ENCODE measurements around the gene PRDM10.

The PRDM10 gene

GRCh38 chr11:129976328-129976727, 26.3 kb downstream of the PRDM10 start:
- POLR2A ChIA-PET, result no interaction called here
- CTCF ChIA-PET, result interaction anchor here (0.8 kb wide), 1 partner anchor 24 kb away, joined by 3 read pairs; no protein-coding TSS in a partner anchor
- no peak for DNase-seq (ENCODE audit: low read depth, low spot score)
- H3K4me3 ChIP-seq (ENCODE audit: low read depth, low read length), result no peak overlapping the region
- TF ChIP-seq CTCF (IDR thresholded peaks at IDR 0.05; ENCODE audit: insufficient read depth, low read length, missing control alignments), result no peak

- CTCF ChIA-PET, result no interaction called here
- no peak for TF ChIP-seq CTCF (IDR thresholded peaks at IDR 0.05; ENCODE audit: insufficient read depth, low read length, missing control alignments)
- no peak for DNase-seq (ENCODE audit: low read depth, low spot score)
- no peak overlapping the region for H3K4me3 ChIP-seq (ENCODE audit: low read depth, low read length)
- POLR2A ChIA-PET, result interaction anchor here (0.5 kb wide), 1 partner anchor 19 kb away, joined by 3 read pairs; no protein-coding TSS in a partner anchor
These were observed 27.1 kb downstream of the PRDM10 start for GRCh38 chr11:129975543-129975942.

- no peak overlapping the region for H3K4me3 ChIP-seq (ENCODE audit: low read depth, low read length)
- ChIA-PET POLR2A (no interaction called here), CTCF (no interaction called here)
- no peak for DNase-seq (ENCODE audit: low read depth, low spot score)
- no peak for TF ChIP-seq CTCF (IDR thresholded peaks at IDR 0.05; ENCODE audit: insufficient read depth, low read length, missing control alignments)
These were observed 28.0 kb downstream of the PRDM10 start for GRCh38 chr11:129974672-129975071.

GRCh38 chr11:129974237-129974636, 28.4 kb downstream of the PRDM10 start:
- TF ChIP-seq CTCF (IDR thresholded peaks at IDR 0.05; ENCODE audit: insufficient read depth, low read length, missing control alignments), result no peak
- ChIA-PET CTCF (interaction anchor here (0.9 to 1.7 kb wide), 2 partner anchors 14 to 27 kb away, joined by 3 to 4 read pairs; no protein-coding TSS in a partner anchor), POLR2A (no interaction called here)
- no peak for DNase-seq (ENCODE audit: low read depth, low spot score)
- no peak overlapping the region for H3K4me3 ChIP-seq (ENCODE audit: low read depth, low read length)

GRCh38 chr11:129973809-129974208, 28.8 kb downstream of the PRDM10 start:
- DNase-seq (ENCODE audit: low read depth, low spot score), result no peak
- POLR2A ChIA-PET, result no interaction called here
- no peak for TF ChIP-seq CTCF (IDR thresholded peaks at IDR 0.05; ENCODE audit: insufficient read depth, low read length, missing control alignments)
- CTCF ChIA-PET, result interaction anchor here (0.9 to 1.7 kb wide), 4 partner anchors 14 to 157 kb away, joined by 3 to 4 read pairs (median 4); no protein-coding TSS in a partner anchor
- no peak overlapping the region for H3K4me3 ChIP-seq (ENCODE audit: low read depth, low read length)

GRCh38 chr11:129973068-129973467, 29.6 kb downstream of the PRDM10 start:
- no peak overlapping the region for H3K4me3 ChIP-seq (ENCODE audit: low read depth, low read length)
- ChIA-PET CTCF (interaction anchor here (1.3 to 1.7 kb wide), 3 partner anchors 28 to 158 kb away, joined by 3 to 4 read pairs (median 4); no protein-coding TSS in a partner anchor), POLR2A (no interaction called here)
- TF ChIP-seq CTCF (IDR thresholded peaks at IDR 0.05; ENCODE audit: insufficient read depth, low read length, missing control alignments), result no peak
- DNase-seq (ENCODE audit: low read depth, low spot score), result no peak

Data from AG04449 (cell line).